Endothelial cell of umbilical vein (primary cell): Measurements from ENCODE around the gene FANCG. TPM values are rescaled to one million over a fixed set of nuclear protein-coding genes. Genes with fewer than 3 reads are reported as not detected.

Source experiments
- BruUV-seq: library from RNA; stranded (reverse); fragments of 400-500 nt; replicated peaks from 2 replicates; lab custom pipeline; 2021; lab: Mats Ljungman, UMichigan
- CTCF ChIA-PET: fragments of 300-600, 350-600 bp; sonication (Branson Sonifier 250); formaldehyde crosslinking; loops from one replicate; lab custom pipeline; 2021; ENCODE audit warnings: antibody characterized with exemption, inconsistent platforms; lab: Charles Lee
- POLR2A ChIA-PET: fragments of 300-600, 350-600 bp; sonication (Branson Sonifier 250); formaldehyde crosslinking; loops from one replicate; lab custom pipeline; 2021; ENCODE audit warnings: antibody characterized with exemption, inconsistent platforms; lab: Charles Lee
- DNase-seq: peaks from one replicate; pipeline ENCODE4 v3.0.0-alpha.2; 2011; ENCODE audit warnings: low read depth, low spot score
- FAIRE-seq: peaks from 2 replicates; lab custom pipeline; 2011; peaks lifted over from hg19 to GRCh38; lab: Jason Lieb, UNC
- H2AFZ ChIP-seq: 2 replicates; pipeline ENCODE4 v1.6.0; 2012; ENCODE audit warnings: low read depth, low read length, control low read depth, inconsistent platforms
- H3K27ac ChIP-seq: 2 replicates; pipeline ENCODE4 v1.5.1; 2011; ENCODE audit warnings: low read depth, mild to moderate bottlenecking, control low read depth, low read length, moderate library complexity; ENCODE audit not compliant: insufficient read depth
- H3K27me3 ChIP-seq, 2 experiments: 2 replicates each; pipeline versions ENCODE4 v1.6.0 to v1.6.1; 2011; ENCODE audit warnings: low read length in 2 of 2, mixed read lengths in 1 of 2; ENCODE audit not compliant: control insufficient read depth in 2 of 2, insufficient read depth in 2 of 2
- H3K36me3 ChIP-seq, 2 experiments: 2 replicates in 1 of 2; 3 replicates in 1 of 2; pipeline ENCODE4 v1.5.1; 2011; ENCODE audit warnings: low read length in 2 of 2, mild to moderate bottlenecking in 1 of 2, moderate library complexity in 1 of 2; ENCODE audit not compliant: control insufficient read depth in 2 of 2, insufficient read depth in 2 of 2; ENCODE audit errors: extremely low read depth in 1 of 2
- H3K4me1 ChIP-seq: 3 replicates; pipeline ENCODE4 v1.5.1; 2011; ENCODE audit warnings: mild to moderate bottlenecking, low read length; ENCODE audit not compliant: control insufficient read depth, insufficient read depth; ENCODE audit errors: extremely low read depth
- H3K4me2 ChIP-seq: 2 replicates; pipeline ENCODE4 v1.6.1; 2011; ENCODE audit warnings: low read length, control low read depth, mixed read lengths; ENCODE audit not compliant: insufficient read depth
- H3K4me3 ChIP-seq, 3 experiments: fragments of 200-600 bp in 1 of 3; sonication (generic), shearing (Covaris generic) in 1 of 3; replicated peaks in 1 of 3; 2 replicates each; pipeline ENCODE4 v1.5.1; 2011 to 2016; ENCODE audit warnings: control low read depth in 3 of 3, low read length in 3 of 3, mild to moderate bottlenecking in 2 of 3, inconsistent platforms in 1 of 3, low read depth in 1 of 3, moderate library complexity in 1 of 3; ENCODE audit not compliant: insufficient read depth in 1 of 3
- H3K79me2 ChIP-seq: 2 replicates; pipeline ENCODE4 v1.6.0; 2012; ENCODE audit warnings: low read length, inconsistent platforms; ENCODE audit not compliant: control insufficient read depth, insufficient read depth
- H3K9ac ChIP-seq: replicated peaks from 2 replicates; pipeline ENCODE3; 2011; ENCODE audit warnings: low read length, control low read depth; ENCODE audit not compliant: insufficient read depth; ENCODE audit errors: extremely low read depth
- H3K9me1 ChIP-seq: replicated peaks from 3 replicates; pipeline ENCODE4 v1.6.0; 2011; ENCODE audit warnings: mild to moderate bottlenecking, low read length; ENCODE audit not compliant: control insufficient read depth, insufficient read depth; ENCODE audit errors: extremely low read depth
- H3K9me3 ChIP-seq: replicated peaks from 2 replicates; pipeline ENCODE4 v1.5.1; 2012; ENCODE audit warnings: low read length, inconsistent platforms; ENCODE audit not compliant: control insufficient read depth, insufficient read depth
- H4K20me1 ChIP-seq: replicated peaks from 2 replicates; pipeline ENCODE3; 2011; ENCODE audit warnings: mild to moderate bottlenecking, low read length; ENCODE audit not compliant: control insufficient read depth, insufficient read depth; ENCODE audit errors: extremely low read depth
- CTCF ChIP-seq, 2 donors: IDR thresholded peaks; 1 replicate in 1 of 2; 2 replicates in 1 of 2; pipeline ENCODE4 v1.5.1; 2011; ENCODE audit warnings: low read length in 2 of 2, mild to moderate bottlenecking in 2 of 2, moderate library complexity in 2 of 2, control low read depth in 1 of 2, inconsistent platforms in 1 of 2, low read depth in 1 of 2; ENCODE audit not compliant: insufficient read depth in 1 of 2; ENCODE audit errors: extremely low read depth in 1 of 2
- EZH2 ChIP-seq: IDR thresholded peaks from 2 replicates; pipeline ENCODE4 v1.6.1; 2012; ENCODE audit warnings: borderline replicate concordance, low read depth, mild to moderate bottlenecking, moderate library complexity, low read length, inconsistent platforms; ENCODE audit not compliant: severe bottlenecking
- FOS ChIP-seq: IDR thresholded peaks from 2 replicates; pipeline ENCODE4 v1.6.1; 2011; ENCODE audit warnings: mild to moderate bottlenecking, low read length, moderate library complexity, borderline replicate concordance; ENCODE audit not compliant: insufficient read depth
- GATA2 ChIP-seq: IDR thresholded peaks from 2 replicates; pipeline ENCODE4 v1.7.0; 2011; ENCODE audit warnings: low read depth, mild to moderate bottlenecking, moderate library complexity, mixed read lengths, low read length; ENCODE audit not compliant: insufficient read length, insufficient read depth
- JUN ChIP-seq: IDR thresholded peaks from 2 replicates; pipeline ENCODE4 v1.6.1; 2011; ENCODE audit warnings: borderline replicate concordance, low read depth; ENCODE audit not compliant: insufficient read length, insufficient read depth
- MAX ChIP-seq: IDR thresholded peaks from 2 replicates; pipeline ENCODE4 v1.6.1; 2011; ENCODE audit not compliant: insufficient read depth, insufficient read length
- MYC ChIP-seq: IDR thresholded peaks from one replicate; pipeline ENCODE4 v1.6.1; 2011; ENCODE audit warnings: mild to moderate bottlenecking, low read depth, low read length
- POLR2A ChIP-seq: IDR thresholded peaks from 2 replicates; pipeline ENCODE4 v1.6.1; 2012; ENCODE audit warnings: low read depth, mild to moderate bottlenecking, control low read depth, low read length
- POLR2AphosphoS5 ChIP-seq: IDR thresholded peaks from 2 replicates; pipeline ENCODE4 v1.6.1; 2012; ENCODE audit warnings: low read depth, mild to moderate bottlenecking, control low read depth, low read length, moderate library complexity; ENCODE audit not compliant: insufficient read depth
- dilution Hi-C: fragments of 300-500 bp; cut with MboI; formaldehyde crosslinking; loops from one replicate; pipeline ENCODE4 v1.15.0; 2019; ENCODE audit warnings: low sequenced_read_pairs; ENCODE audit not compliant: extremely low pct_ligation_motif_present
- intact Hi-C: fragments of 100-400 bp; cut with micrococcal nuclease; formaldehyde crosslinking; loops from one replicate; pipeline ENCODE4 v1.10.0; 2022
- polyA plus RNA-seq, 4 experiments: library from polyadenylated mRNA; depleted of rRNA in 3 of 4; stranded (reverse) in 3 of 4; unstranded in 1 of 4; fragments of >200 nt; gene quantifications; 2 replicates each; pipeline versions ENCODE4 v1.2.1 to v1.2.3, GENCODE V29; 2011 to 2012; ENCODE audit warnings: missing spikeins in 1 of 4
- total RNA-seq: library from RNA; stranded (reverse); gene quantifications from 2 replicates; pipeline ENCODE4 v1.2.3, GENCODE V29; 2021

Gene FANCG
- total and polyA plus RNA-seq, 2 donors (not counting 3 experiments of a cell fraction or from before 2014, with no cell fraction given) = 31.6 to 58.0 TPM

- CTCF ChIA-PET = interaction anchor here (0.6 to 4.6 kb wide), 34 partner anchors 13 to 447 kb away, joined by 3 to 109 read pairs (median 4); partner anchors contain the start of gene UNC13B
- no peaks in the 10 kb centered on the region for H3K9me3 ChIP-seq
- POLR2A ChIA-PET = interaction anchor here (0.7 to 1.1 kb wide), 2 partner anchors 13 to 45 kb away, joined by 3 to 6 read pairs; no protein-coding TSS in a partner anchor
- peak overlapping the region; percentile 85 for H3K4me2 ChIP-seq
- H3K9ac ChIP-seq = no peak overlapping the region
- no peak overlapping the region for H3K27ac ChIP-seq
- no peaks in the 10 kb centered on the region for H3K9me1 ChIP-seq
- BruUV-seq = no TSS peak
- no peaks in the 10 kb centered on the region for H3K27me3 ChIP-seq
- TF ChIP-seq POLR2AphosphoS5 (no peak), GATA2 (no peak), POLR2A (no peak), CTCF (IDR thresholded peaks at IDR 0.05; ENCODE audit: extremely low read depth in 1 of 2, insufficient read depth in 1 of 2, low read depth in 1 of 2, low read length in 2 of 2) (no peak), FOS (no peak), EZH2 (no peak), MAX (no peak), JUN (no peak), MYC (no peak)
- H3K79me2 ChIP-seq = peaks cover 8% of the 10 kb centered on the region
- intact Hi-C loops (loop anchor here (1.0 to 2.0 kb wide), 7 partner anchors 46 to 438 kb away; partner anchors contain the start of genes DNAJB5 and UNC13B), dilution Hi-C loops (no loop called here)
- no peak for DNase-seq
- no peaks in the 10 kb centered on the region for H4K20me1 ChIP-seq
- H3K4me3 ChIP-seq = peak overlapping the region; percentile 19 to 67 (median 53)
- no peak for FAIRE-seq
- peaks cover 35% of the 10 kb centered on the region for H3K4me1 ChIP-seq
- no peaks in the 10 kb centered on the region for H3K36me3 ChIP-seq
- peak overlapping the region; percentile 83 for H2AFZ ChIP-seq
Measured at GRCh38 chr9:35116539-35116897, 36.8 kb upstream of the FANCG start.
